HEK293T (cell line): Measurements from ENCODE around the gene PRDM8.
"Not testable (repeated sequence)": the region's sequence is repeated elsewhere in the genome, so short reads cannot be mapped to it uniquely, and the experiment has no call there.

Experiments used
- CTCF ChIA-PET: fragments of 350-600 bp; formaldehyde crosslinking; extraction: SDS; loops from one replicate; lab custom pipeline; 2021; ENCODE audit warnings: antibody characterized with exemption, inconsistent platforms; lab: Yijun Ruan, JAX
- POLR2A ChIA-PET: fragments of 350-600 bp; formaldehyde crosslinking; extraction: SDS; loops from one replicate; lab custom pipeline; 2020; ENCODE audit warnings: antibody characterized with exemption, inconsistent platforms; lab: Yijun Ruan, JAX
- DNase-seq: peaks from one replicate; pipeline ENCODE4 v3.0.0; 2012; ENCODE audit warnings: mixed read lengths; ENCODE audit errors: extremely low spot score
- ARNT ChIP-seq: fragments of 450-650 bp; IDR thresholded peaks from 2 replicates; pipeline ENCODE4 v1.6.1; 2017; ENCODE audit warnings: mild to moderate bottlenecking
- BHLHE40 ChIP-seq: fragments of 450-650 bp; IDR thresholded peaks from 2 replicates; pipeline ENCODE4 v1.6.1; 2016; ENCODE audit warnings: mild to moderate bottlenecking, moderate library complexity, borderline replicate concordance
- CTBP1 ChIP-seq: fragments of 450-650 bp; IDR thresholded peaks from 2 replicates; pipeline ENCODE4 v1.6.1; 2016; ENCODE audit warnings: borderline replicate concordance
- ELF4 ChIP-seq: fragments of 450-650 bp; IDR thresholded peaks from 2 replicates; pipeline ENCODE4 v1.6.1; 2017; ENCODE audit warnings: antibody characterized with exemption
- FOXA1 ChIP-seq: fragments of 450-650 bp; IDR thresholded peaks from 2 replicates; pipeline ENCODE4 v1.6.1; 2016; ENCODE audit warnings: mild to moderate bottlenecking
- FOXK2 ChIP-seq: fragments of 450-650 bp; IDR thresholded peaks from 2 replicates; pipeline ENCODE4 v1.6.1; 2016; ENCODE audit warnings: mild to moderate bottlenecking
- FOXM1 ChIP-seq: fragments of 450-650 bp; IDR thresholded peaks from 2 replicates; pipeline ENCODE4 v1.6.1; 2017; ENCODE audit warnings: mild to moderate bottlenecking, borderline replicate concordance
- HDGF ChIP-seq: fragments of 450-650 bp; IDR thresholded peaks from 2 replicates; pipeline ENCODE4 v1.6.1; 2017; ENCODE audit warnings: antibody characterized with exemption, borderline replicate concordance
- L3MBTL2 ChIP-seq: fragments of 450-650 bp; conservative IDR thresholded peaks from 2 replicates; pipeline ENCODE4 v1.6.1; 2016; ENCODE audit warnings: mild to moderate bottlenecking
- LEF1 ChIP-seq: fragments of 450-650 bp; IDR thresholded peaks from 2 replicates; pipeline ENCODE4 v1.6.1; 2017; ENCODE audit warnings: mild to moderate bottlenecking, borderline replicate concordance
- NFRKB ChIP-seq: fragments of 450-650 bp; IDR thresholded peaks from 2 replicates; pipeline ENCODE4 v1.6.1; 2016; ENCODE audit warnings: mild to moderate bottlenecking, moderate library complexity
- PKNOX1 ChIP-seq: fragments of 450-650 bp; IDR thresholded peaks from 2 replicates; pipeline ENCODE4 v1.6.1; 2016
- SP1 ChIP-seq: fragments of 450-650 bp; IDR thresholded peaks from 2 replicates; pipeline ENCODE4 v1.6.1; 2017
- SUZ12 ChIP-seq: fragments of 450-650 bp; IDR thresholded peaks from 2 replicates; pipeline ENCODE4 v1.6.1; 2016; ENCODE audit warnings: mild to moderate bottlenecking
- TARDBP ChIP-seq: fragments of 450-650 bp; IDR thresholded peaks from 2 replicates; pipeline ENCODE4 v1.6.1; 2016
- ZNF384 ChIP-seq: fragments of 450-650 bp; IDR thresholded peaks from 2 replicates; pipeline ENCODE4 v1.6.1; 2016

PRDM8 gene

GRCh38 chr4:80172203-80172602 is 25.1 kb upstream of the PRDM8 start:
- no peak for TF ChIP-seq TARDBP
- no peak for TF ChIP-seq BHLHE40
- DNase-seq, result no peak
- ChIA-PET CTCF (no interaction called here), POLR2A (no interaction called here)

DNA sequence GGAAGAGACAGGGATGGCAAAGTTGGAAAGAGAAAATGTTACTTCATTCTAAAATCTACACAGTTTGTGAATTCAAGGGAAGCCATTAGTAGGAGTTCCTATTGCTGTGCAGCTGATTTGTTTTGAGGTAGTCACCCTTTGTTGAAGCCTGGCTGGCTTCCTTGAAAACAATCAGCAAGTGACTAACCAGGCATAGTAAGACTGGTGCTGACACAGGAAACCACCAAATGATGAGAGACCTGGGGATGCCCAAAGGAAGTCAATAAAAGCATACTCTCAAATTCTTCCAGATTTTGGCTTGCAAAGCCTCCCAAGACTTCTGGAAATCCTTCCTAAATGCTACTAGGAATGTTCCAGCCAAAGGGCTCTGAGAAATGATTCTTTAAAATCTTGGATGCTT is 23.9 kb upstream of the PRDM8 start:
- no peak for DNase-seq
- ChIA-PET CTCF (interaction anchor here (0.6 kb wide), 1 partner anchor 1230 kb away, joined by 4 read pairs; no protein-coding TSS in a partner anchor), POLR2A (no interaction called here)
- TF ChIP-seq PKNOX1 (no peak), L3MBTL2 (no peak), ELF4 (no peak), FOXM1 (no peak), ARNT (no peak), ZNF384 (no peak), SP1 (no peak), LEF1 (no peak), HDGF (no peak)

- POLR2A ChIA-PET, result no interaction called here
- no peak for TF ChIP-seq TARDBP
- no peak for TF ChIP-seq ZNF384
- no peak for TF ChIP-seq LEF1
- no peak for TF ChIP-seq SP1
- TF ChIP-seq ARNT, result no peak
- no peak for TF ChIP-seq CTBP1
- no peak for TF ChIP-seq NFRKB
- TF ChIP-seq ELF4, result no peak
- TF ChIP-seq FOXK2, result no peak
- TF ChIP-seq SUZ12, result no peak
- no peak for TF ChIP-seq HDGF
- TF ChIP-seq PKNOX1, result no peak
- TF ChIP-seq L3MBTL2, result no peak
- no peak for TF ChIP-seq FOXA1
Measured at GRCh38 chr4:80173841-80174240, 23.5 kb upstream of the PRDM8 start.

DNA sequence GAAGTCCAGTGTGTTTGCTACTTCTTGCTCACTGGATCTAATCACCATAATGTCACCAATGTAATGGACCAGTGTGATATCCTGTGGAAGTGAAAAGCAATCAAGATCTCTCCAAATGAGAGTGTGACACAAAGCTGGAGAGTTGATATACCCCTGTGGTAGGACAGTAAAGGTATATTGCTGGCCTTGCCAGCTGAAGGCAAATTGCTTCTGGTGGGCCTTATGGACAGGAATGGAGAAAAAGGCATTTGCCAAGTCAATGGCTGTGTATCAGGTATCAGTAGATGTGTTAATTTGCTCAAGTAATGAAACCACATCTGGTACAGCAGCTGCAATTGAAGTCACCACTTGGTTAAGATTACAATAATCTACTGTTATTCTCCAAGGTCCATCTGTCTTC is 19.5 kb upstream of the PRDM8 start:
- CTCF ChIA-PET, DNase-seq, POLR2A ChIA-PET: not testable (repeated sequence)

More at GRCh38 chr4:80173841-80174240, 23.5 kb upstream of the PRDM8 start:
- no peak for DNase-seq
- CTCF ChIA-PET, result interaction anchor here (0.6 kb wide), 1 partner anchor 1230 kb away, joined by 4 read pairs; no protein-coding TSS in a partner anchor

GRCh38 chr4:80178964-80179363 is 18.3 kb upstream of the PRDM8 start:
- ChIA-PET POLR2A (no interaction called here), CTCF (interaction anchor here (0.7 kb wide), 1 partner anchor 88 kb away, joined by 3 read pairs; no protein-coding TSS in a partner anchor)
- DNase-seq, result no peak
- no peak for TF ChIP-seq NFRKB
- TF ChIP-seq ZNF384, result no peak
- no peak for TF ChIP-seq ELF4
- TF ChIP-seq FOXK2, result no peak
- no peak for TF ChIP-seq FOXA1
- no peak for TF ChIP-seq L3MBTL2
- no peak for TF ChIP-seq PKNOX1
- TF ChIP-seq BHLHE40, result no peak
- TF ChIP-seq TARDBP, result no peak
- no peak for TF ChIP-seq SUZ12
- TF ChIP-seq LEF1, result no peak
- no peak for TF ChIP-seq FOXM1
- TF ChIP-seq SP1, result no peak

GRCh38 chr4:80179637-80180161 is 17.6 kb upstream of the PRDM8 start:
- TF ChIP-seq BHLHE40 (no peak), ARNT (no peak), NFRKB (no peak), FOXM1 (no peak), PKNOX1 (no peak), SP1 (no peak), L3MBTL2 (no peak)
- CTCF ChIA-PET, result interaction anchor here (0.7 kb wide), 1 partner anchor 87 kb away, joined by 3 read pairs; no protein-coding TSS in a partner anchor
- DNase-seq, result no peak
- POLR2A ChIA-PET, result no interaction called here

GRCh38 chr4:80180743-80181142 is 16.6 kb upstream of the PRDM8 start:
- POLR2A ChIA-PET, result no interaction called here
- TF ChIP-seq ZNF384, result no peak
- no peak for TF ChIP-seq ARNT
- TF ChIP-seq FOXM1, result no peak
- no peak for TF ChIP-seq CTBP1
- no peak for TF ChIP-seq NFRKB
- TF ChIP-seq SP1, result no peak
- no peak for TF ChIP-seq TARDBP
- no peak for TF ChIP-seq L3MBTL2
- no peak for TF ChIP-seq FOXA1
- TF ChIP-seq ELF4, result no peak
- no peak for TF ChIP-seq PKNOX1
- TF ChIP-seq BHLHE40, result no peak
- TF ChIP-seq LEF1, result no peak
- no peak for TF ChIP-seq SUZ12
- no peak for TF ChIP-seq FOXK2
- TF ChIP-seq HDGF, result no peak
- CTCF ChIA-PET, result interaction anchor here (0.6 kb wide), 1 partner anchor 39 kb away, joined by 3 read pairs; no protein-coding TSS in a partner anchor
- no peak for DNase-seq
